Measurements from ENCODE around the gene DBN1. TPM values are rescaled to one million over a fixed set of nuclear protein-coding genes. Genes with fewer than 3 reads are reported as not detected.
A peak's percentile ranks its signal among the peaks of the same experiment; 100 is the strongest.

Gene DBN1
- total RNA-seq, 3 donors from 2014 or later: 12.1 to 61.8 (median 17.2) TPM

DNA sequence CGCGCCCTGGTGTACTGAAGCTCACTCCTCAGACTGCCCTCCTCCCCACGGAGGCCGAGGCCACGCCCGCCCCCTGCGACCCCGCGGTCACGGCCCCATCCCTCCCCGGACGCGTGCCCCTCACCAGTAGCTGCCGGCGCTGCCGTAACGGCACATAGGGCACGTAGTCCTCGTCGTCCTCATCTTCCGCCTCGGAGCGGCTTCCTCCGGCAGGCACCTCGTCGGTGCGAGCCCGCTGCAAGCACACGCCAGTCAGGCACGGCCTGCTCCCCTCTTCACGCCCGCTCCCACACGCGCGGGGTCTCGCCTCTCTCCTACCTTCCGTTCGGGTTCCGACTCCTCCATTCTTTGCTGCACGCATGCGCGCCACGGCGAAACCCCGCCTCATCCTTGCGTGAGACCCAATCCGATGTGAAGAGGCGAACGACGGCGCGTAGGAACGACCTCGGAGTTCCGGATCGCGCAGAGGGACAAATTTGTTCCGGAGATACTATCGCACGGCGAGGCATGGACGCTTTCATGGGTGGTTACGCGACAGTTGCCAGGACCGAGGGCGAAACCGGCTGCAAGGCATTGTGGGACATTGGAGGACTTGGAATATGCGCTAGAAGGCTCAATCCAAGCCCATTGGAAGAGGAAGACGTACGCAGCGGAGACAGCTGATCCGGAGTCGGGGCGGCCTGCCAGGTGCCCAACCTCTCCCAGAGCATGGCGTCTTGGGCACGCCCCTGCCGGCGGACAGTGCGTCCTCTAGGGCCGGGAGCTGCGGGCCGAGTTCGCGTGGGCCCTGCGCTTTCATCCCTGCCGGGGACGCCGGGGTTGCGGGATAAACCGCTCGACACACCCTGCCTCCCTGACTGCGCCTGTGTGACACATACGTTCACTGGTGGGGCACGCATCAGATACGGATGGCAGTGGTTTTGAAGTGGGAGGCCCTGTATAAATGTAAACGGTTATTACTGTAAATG, 43.5 kb upstream of the DBN1 start, which contains the start of gene DDX41:
Gene DDX41, minus strand, starts transcription at position 361 of the 968 bp plus-strand sequence. Its CDS starts 16 bp downstream, at position 345.
- no peak for TF ChIP-seq CTCF (IDR thresholded peaks at IDR 0.05)
- Histone ChIP-seq H3K36me3 (ENCODE audit: low read depth) (no peaks in the 10 kb centered on the region), H3K4me1 (ENCODE audit: low read depth) (peaks cover 11% of the 10 kb centered on the region), H3K9me3 (no peaks in the 10 kb centered on the region), H3K4me3 (peak within 1 kb of the TSS; percentile 89)
- intact Hi-C loops (cut with DNase I, micrococcal nuclease): no loop called here
- DNase-seq: peak; percentile 95 to 97 (median 96)
- peak; percentile 95 for ATAC-seq

DNA sequence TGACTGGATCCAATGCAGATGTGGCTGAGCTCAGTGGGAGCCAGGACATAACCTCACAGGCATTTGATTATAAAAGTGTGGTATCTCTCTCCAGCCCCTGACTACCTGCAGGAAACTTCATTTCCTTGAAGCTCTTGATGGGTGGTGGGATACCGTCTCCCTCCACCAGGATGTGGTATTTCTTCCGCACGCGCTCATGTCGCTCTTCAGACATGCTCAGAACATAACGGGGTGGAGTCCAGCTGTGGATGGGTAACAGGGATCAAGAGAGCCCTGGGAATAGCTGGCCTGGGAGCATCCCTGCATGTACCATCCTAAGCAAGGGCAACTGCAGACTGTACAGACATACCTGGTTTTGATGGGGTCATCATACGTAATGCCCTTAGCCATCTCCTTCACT, 42.1 kb upstream of the DBN1 start:
- ATAC-seq: no peak
- Histone ChIP-seq H3K36me3 (ENCODE audit: low read depth) (no peaks in the 10 kb centered on the region), H3K9me3 (no peaks in the 10 kb centered on the region), H3K4me1 (ENCODE audit: low read depth) (peaks cover 11% of the 10 kb centered on the region), H3K4me3 (no peak overlapping the region)
- intact Hi-C loops (cut with DNase I, micrococcal nuclease): no loop called here
- DNase-seq: peak in 1 of 3 donors; percentile 22
- no peak for TF ChIP-seq CTCF (IDR thresholded peaks at IDR 0.05)

GRCh38 chr5:177514541-177514940, 41.1 kb upstream of the DBN1 start:
- Histone ChIP-seq H3K9me3 (no peaks in the 10 kb centered on the region), H3K4me1 (ENCODE audit: low read depth) (peaks cover 11% of the 10 kb centered on the region), H3K4me3 (no peak overlapping the region), H3K36me3 (ENCODE audit: low read depth) (no peaks in the 10 kb centered on the region)
- no peak for TF ChIP-seq CTCF (IDR thresholded peaks at IDR 0.05)
- intact Hi-C loops (cut with DNase I, micrococcal nuclease): no loop called here
- ATAC-seq: no peak
- DNase-seq: peak in 1 of 3 donors; percentile 36

- H3K4me1 ChIP-seq (ENCODE audit: low read depth): peaks cover 8% of the 10 kb centered on the region
- no peak overlapping the region for H3K4me3 ChIP-seq
- no peak for TF ChIP-seq CTCF (IDR thresholded peaks at IDR 0.05)
- intact Hi-C loops (cut with DNase I, micrococcal nuclease): no loop called here
- no peaks in the 10 kb centered on the region for H3K36me3 ChIP-seq (ENCODE audit: low read depth)
- DNase-seq: peak in 2 of 3 donors; percentile 24 to 52
- no peaks in the 10 kb centered on the region for H3K9me3 ChIP-seq
- ATAC-seq: no peak
These were observed 40.1 kb upstream of the DBN1 start for GRCh38 chr5:177513500-177513899.

DNA sequence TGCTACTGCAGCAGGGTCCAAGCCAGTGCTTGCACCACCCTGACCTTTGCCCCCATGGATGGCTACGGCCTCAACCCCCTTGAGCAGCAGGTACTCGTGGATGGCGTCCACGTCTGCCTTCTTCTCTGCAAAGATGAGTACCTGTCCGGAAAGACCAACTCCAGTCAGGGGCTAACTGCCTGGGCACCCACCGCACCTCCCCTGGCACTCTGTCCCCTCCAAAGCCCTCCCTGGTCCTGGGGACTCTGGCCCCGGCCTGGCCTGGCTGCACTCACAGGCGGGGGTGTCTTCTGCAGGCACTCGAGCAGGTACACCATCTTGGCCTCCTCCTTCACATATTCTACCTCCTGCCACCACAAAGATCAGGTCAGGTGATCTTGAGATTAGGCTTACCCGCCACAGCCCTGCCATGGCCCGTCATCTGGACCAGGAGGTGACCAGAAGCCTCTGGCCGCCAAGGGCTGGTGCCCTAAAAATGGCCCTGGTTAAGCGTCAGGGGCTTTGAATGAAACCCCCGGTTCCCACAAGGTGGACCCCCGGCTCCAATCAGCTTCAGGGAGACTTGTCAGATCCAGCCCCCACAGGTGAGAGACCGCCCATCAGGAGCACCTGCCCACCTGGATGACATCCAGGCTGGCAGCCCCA, 39.4 kb upstream of the DBN1 start:
- no peak for TF ChIP-seq CTCF (IDR thresholded peaks at IDR 0.05)
- H3K4me1 ChIP-seq (ENCODE audit: low read depth): peaks cover 8% of the 10 kb centered on the region
- no peaks in the 10 kb centered on the region for H3K9me3 ChIP-seq
- ATAC-seq (no peak), DNase-seq (no peak)
- no peak overlapping the region for H3K4me3 ChIP-seq
- no peaks in the 10 kb centered on the region for H3K36me3 ChIP-seq (ENCODE audit: low read depth)
- intact Hi-C loops (cut with DNase I, micrococcal nuclease): no loop called here
